Prostate gland (tissue), 2 donors: ENCODE results near the gene C9orf43.

Source experiments
- CTCF ChIP-seq, 4 experiments: fragments of 200-600 bp in 2 of 4; fragments of 450-650 bp in 2 of 4; sonication (generic) in 2 of 4; IDR thresholded peaks; 1 replicate in 3 of 4; 2 replicates in 1 of 4; pipeline ENCODE4 v1.5.1; 2016 to 2019; ENCODE audit warnings: antibody characterized with exemption in 4 of 4, mild to moderate bottlenecking in 2 of 4, moderate library complexity in 2 of 4
- POLR2AphosphoS5 ChIP-seq: sonication (generic); formaldehyde crosslinking; IDR thresholded peaks from one replicate; pipeline ENCODE4 v1.6.1; 2017; ENCODE audit warnings: antibody characterized with exemption

DNA sequence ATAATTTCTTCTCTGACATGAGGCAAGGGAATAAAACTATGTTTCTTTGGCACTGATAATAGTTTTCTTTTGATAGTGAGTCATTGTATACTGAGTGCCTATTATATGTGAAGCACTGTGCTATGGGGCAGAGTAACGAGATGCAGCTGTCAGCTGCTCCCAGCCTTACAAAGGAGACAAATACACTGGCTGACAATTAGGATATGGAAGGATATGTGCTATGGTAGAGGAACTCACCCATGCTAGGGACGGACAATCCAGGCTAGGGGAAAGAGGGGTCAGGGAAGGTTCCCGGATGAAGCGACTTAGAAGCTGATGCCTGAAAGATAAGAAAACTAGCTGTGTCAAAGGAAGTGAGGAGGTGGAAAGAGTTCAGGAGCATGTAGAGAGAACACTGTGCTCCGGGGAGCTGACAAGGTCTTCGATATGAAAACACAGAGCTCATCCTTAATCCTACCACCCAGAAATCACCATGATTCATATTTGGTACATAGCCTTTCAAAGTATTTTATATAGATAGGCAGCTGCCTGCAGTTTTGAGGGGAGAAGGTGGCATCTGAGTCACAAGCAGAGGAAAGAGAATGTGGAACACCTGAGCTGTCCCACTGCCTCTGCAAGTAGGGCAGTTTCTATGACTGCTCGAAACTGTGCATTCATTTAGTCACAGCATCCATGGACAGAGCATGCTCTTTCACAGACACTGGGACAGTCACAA lies 49.1 kb upstream of the C9orf43 start:
- no peak for TF ChIP-seq CTCF (IDR thresholded peaks at IDR 0.05)
- TF ChIP-seq POLR2AphosphoS5: no peak
